ENCODE results near the gene ZNF408.

Gene ZNF408

GRCh38 chr11:46725338-46726205 is 24.7 kb downstream of the ZNF408 start:
- in situ Hi-C loops (cut with HindIII; ENCODE audit: low sequenced_read_pairs), result no loop called here

- in situ Hi-C loops (cut with HindIII; ENCODE audit: low sequenced_read_pairs), result no loop called here
These were observed 25.5 kb downstream of the ZNF408 start for GRCh38 chr11:46726206-46726862.

GRCh38 chr11:46727952-46728658 is 27.3 kb downstream of the ZNF408 start:
- in situ Hi-C loops (cut with HindIII; ENCODE audit: low sequenced_read_pairs), result no loop called here

- in situ Hi-C loops (cut with HindIII; ENCODE audit: low sequenced_read_pairs), result no loop called here
These were observed 27.8 kb downstream of the ZNF408 start for GRCh38 chr11:46728659-46729040.

GRCh38 chr11:46729110-46730027 is 28.5 kb downstream of the ZNF408 start:
- in situ Hi-C loops (cut with HindIII; ENCODE audit: low sequenced_read_pairs), result no loop called here

- in situ Hi-C loops (cut with HindIII; ENCODE audit: low sequenced_read_pairs), result no loop called here
These were observed 30.7 kb downstream of the ZNF408 start for GRCh38 chr11:46731545-46731944.

GRCh38 chr11:46733234-46733633 is 32.4 kb downstream of the ZNF408 start:
- in situ Hi-C loops (cut with HindIII; ENCODE audit: low sequenced_read_pairs), result no loop called here

- in situ Hi-C loops (cut with HindIII; ENCODE audit: low sequenced_read_pairs), result no loop called here
These were observed 35.3 kb downstream of the ZNF408 start for GRCh38 chr11:46736146-46736545.

GRCh38 chr11:46736615-46737014 is 35.8 kb downstream of the ZNF408 start:
- in situ Hi-C loops (cut with HindIII; ENCODE audit: low sequenced_read_pairs), result no loop called here

GRCh38 chr11:46737699-46738098 is 36.9 kb downstream of the ZNF408 start:
- in situ Hi-C loops (cut with HindIII; ENCODE audit: low sequenced_read_pairs), result no loop called here

- in situ Hi-C loops (cut with HindIII; ENCODE audit: low sequenced_read_pairs), result no loop called here
These were observed 38.1 kb downstream of the ZNF408 start for GRCh38 chr11:46738887-46739286.

- in situ Hi-C loops (cut with HindIII; ENCODE audit: low sequenced_read_pairs), result no loop called here
These were observed 41.0 kb downstream of the ZNF408 start for GRCh38 chr11:46741600-46742484.

GRCh38 chr11:46743043-46743442 is 42.2 kb downstream of the ZNF408 start:
- in situ Hi-C loops (cut with HindIII; ENCODE audit: low sequenced_read_pairs), result no loop called here

GRCh38 chr11:46743693-46744339 is 43.0 kb downstream of the ZNF408 start:
- in situ Hi-C loops (cut with HindIII; ENCODE audit: low sequenced_read_pairs), result no loop called here

- in situ Hi-C loops (cut with HindIII; ENCODE audit: low sequenced_read_pairs), result no loop called here
These were observed 44.5 kb downstream of the ZNF408 start for GRCh38 chr11:46745328-46745727.

- in situ Hi-C loops (cut with HindIII; ENCODE audit: low sequenced_read_pairs), result no loop called here
These were observed 45.2 kb downstream of the ZNF408 start for GRCh38 chr11:46745995-46746394.

GRCh38 chr11:46747150-46747549 is 46.3 kb downstream of the ZNF408 start:
- in situ Hi-C loops (cut with HindIII; ENCODE audit: low sequenced_read_pairs), result no loop called here

All from DLD1 (cell line).